SK-N-SH treated with all-trans-retinoic acid at 6 μM for 48 hours (cell line): ENCODE results near the gene SEZ6L.

Experiments used
- ARNTL ChIP-seq: fragments of 450-650 bp; formaldehyde crosslinking; IDR thresholded peaks from 2 replicates; pipeline ENCODE4 v1.5.0; 2020; ENCODE audit warnings: low read depth, mild to moderate bottlenecking, moderate library complexity, borderline replicate concordance
- BACH2 ChIP-seq: fragments of 250-450 bp; sonication (Bioruptor Pico); IDR thresholded peaks from 2 replicates; pipeline ENCODE4 v1.9.0; 2021; ENCODE audit warnings: mild to moderate bottlenecking, borderline replicate concordance
- CREB5 ChIP-seq: fragments of 250-450 bp; sonication (Bioruptor Pico); IDR thresholded peaks from 2 replicates; pipeline ENCODE4 v1.5.1; 2020; ENCODE audit warnings: low read depth, mild to moderate bottlenecking, moderate library complexity
- ISL1 ChIP-seq: fragments of 250-450 bp; sonication (Bioruptor Pico); IDR thresholded peaks from 2 replicates; pipeline ENCODE4 v2.1.2; 2022; ENCODE audit warnings: mild to moderate bottlenecking, moderate library complexity
- PATZ1 ChIP-seq: fragments of 250-450 bp; sonication (Bioruptor Pico); IDR thresholded peaks from 2 replicates; pipeline ENCODE4 v1.8.0; 2020; ENCODE audit warnings: mild to moderate bottlenecking, moderate library complexity, borderline replicate concordance
- POU6F1 ChIP-seq: fragments of 250-450 bp; sonication (Bioruptor Pico); IDR thresholded peaks from 2 replicates; pipeline ENCODE4 v1.8.0; 2021; ENCODE audit warnings: low read depth, mild to moderate bottlenecking, moderate library complexity, borderline replicate concordance
- PPARA ChIP-seq: fragments of 250-450 bp; sonication (Bioruptor Pico); IDR thresholded peaks from 2 replicates; pipeline ENCODE4 v1.5.0; 2020; ENCODE audit warnings: mild to moderate bottlenecking, borderline replicate concordance
- RARB ChIP-seq: fragments of 250-450 bp; sonication (Bioruptor Pico); IDR thresholded peaks from 2 replicates; pipeline ENCODE4 v1.8.0; 2021; ENCODE audit warnings: mild to moderate bottlenecking, moderate library complexity
- TOX ChIP-seq: fragments of 250-450 bp; sonication (Bioruptor Pico); IDR thresholded peaks from 2 replicates; pipeline ENCODE4 v1.8.0; 2021; ENCODE audit warnings: mild to moderate bottlenecking, moderate library complexity, borderline replicate concordance
- ZFP3 ChIP-seq: fragments of 250-450 bp; sonication (Bioruptor Pico); IDR thresholded peaks from 2 replicates; pipeline ENCODE4 v1.5.0; 2020; ENCODE audit warnings: mild to moderate bottlenecking, moderate library complexity
- ZFP30 ChIP-seq: fragments of 450-650 bp; formaldehyde crosslinking; IDR thresholded peaks from 2 replicates; pipeline ENCODE4 v1.5.0; 2022; ENCODE audit warnings: mild to moderate bottlenecking, moderate library complexity
- TF ChIP-seq, protein P1 (sequence below): fragments of 250-450 bp; sonication (Bioruptor Pico); IDR thresholded peaks from 2 replicates; pipeline ENCODE4 v1.5.0; 2020; ENCODE audit warnings: mild to moderate bottlenecking, moderate library complexity

DNA sequence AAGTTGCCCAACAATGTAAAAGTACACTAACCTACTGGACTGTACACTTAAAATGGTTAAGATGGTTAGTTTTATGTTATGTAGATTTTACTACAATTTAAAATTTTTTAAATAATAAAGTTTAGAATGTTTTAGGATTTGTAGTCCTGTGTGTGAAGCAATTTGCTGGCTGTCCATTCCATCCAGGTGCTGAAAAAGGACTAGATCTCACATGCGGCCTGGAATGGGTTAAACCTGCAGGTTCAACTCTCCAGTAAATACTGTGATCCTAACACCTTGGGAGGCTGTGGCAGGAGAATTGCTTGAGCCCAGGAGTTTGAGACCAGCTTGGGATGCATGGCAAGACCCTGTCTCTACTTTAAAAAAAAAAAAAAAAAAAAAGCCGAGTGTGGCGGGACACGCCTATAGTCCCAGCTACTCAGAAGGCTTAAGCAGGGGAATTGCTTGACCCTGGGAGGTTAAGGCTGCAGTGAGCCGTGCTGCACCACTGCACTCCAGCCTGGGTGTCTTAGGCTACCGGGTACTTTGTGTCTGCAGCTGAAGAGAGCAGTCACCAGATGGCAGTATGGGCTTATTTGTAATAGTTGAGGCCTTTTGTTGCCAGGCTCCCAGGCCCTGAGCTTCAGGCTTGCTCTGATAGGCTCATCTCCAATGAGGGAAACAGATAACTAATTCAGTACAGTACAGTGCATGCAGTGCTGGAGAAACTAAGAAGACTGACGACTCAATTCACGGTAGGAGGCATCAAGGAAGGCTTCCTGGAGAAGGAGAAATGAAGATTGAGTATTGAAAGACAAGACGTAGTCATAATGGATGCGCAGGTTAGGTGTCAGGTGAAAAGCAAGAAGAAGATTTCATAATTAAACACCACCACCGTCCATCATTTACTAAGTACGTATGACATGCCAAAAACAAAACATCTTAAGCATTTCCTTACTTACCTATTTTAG is 195.1 kb downstream of the SEZ6L start:
- TF ChIP-seq ISL1 (CRISPR knock-in tag) (no peak), ARNTL (CRISPR knock-in tag) (no peak), BACH2 (CRISPR knock-in tag) (no peak), RARB (CRISPR knock-in tag) (no peak), ZFP3 (no peak), POU6F1 (CRISPR knock-in tag) (no peak), PPARA (CRISPR knock-in tag) (no peak), ZFP30 (CRISPR knock-in tag) (no peak), CREB5 (no peak), TOX (CRISPR knock-in tag) (no peak), PATZ1 (CRISPR knock-in tag) (no peak)
- TF ChIP-seq, protein P1, sequence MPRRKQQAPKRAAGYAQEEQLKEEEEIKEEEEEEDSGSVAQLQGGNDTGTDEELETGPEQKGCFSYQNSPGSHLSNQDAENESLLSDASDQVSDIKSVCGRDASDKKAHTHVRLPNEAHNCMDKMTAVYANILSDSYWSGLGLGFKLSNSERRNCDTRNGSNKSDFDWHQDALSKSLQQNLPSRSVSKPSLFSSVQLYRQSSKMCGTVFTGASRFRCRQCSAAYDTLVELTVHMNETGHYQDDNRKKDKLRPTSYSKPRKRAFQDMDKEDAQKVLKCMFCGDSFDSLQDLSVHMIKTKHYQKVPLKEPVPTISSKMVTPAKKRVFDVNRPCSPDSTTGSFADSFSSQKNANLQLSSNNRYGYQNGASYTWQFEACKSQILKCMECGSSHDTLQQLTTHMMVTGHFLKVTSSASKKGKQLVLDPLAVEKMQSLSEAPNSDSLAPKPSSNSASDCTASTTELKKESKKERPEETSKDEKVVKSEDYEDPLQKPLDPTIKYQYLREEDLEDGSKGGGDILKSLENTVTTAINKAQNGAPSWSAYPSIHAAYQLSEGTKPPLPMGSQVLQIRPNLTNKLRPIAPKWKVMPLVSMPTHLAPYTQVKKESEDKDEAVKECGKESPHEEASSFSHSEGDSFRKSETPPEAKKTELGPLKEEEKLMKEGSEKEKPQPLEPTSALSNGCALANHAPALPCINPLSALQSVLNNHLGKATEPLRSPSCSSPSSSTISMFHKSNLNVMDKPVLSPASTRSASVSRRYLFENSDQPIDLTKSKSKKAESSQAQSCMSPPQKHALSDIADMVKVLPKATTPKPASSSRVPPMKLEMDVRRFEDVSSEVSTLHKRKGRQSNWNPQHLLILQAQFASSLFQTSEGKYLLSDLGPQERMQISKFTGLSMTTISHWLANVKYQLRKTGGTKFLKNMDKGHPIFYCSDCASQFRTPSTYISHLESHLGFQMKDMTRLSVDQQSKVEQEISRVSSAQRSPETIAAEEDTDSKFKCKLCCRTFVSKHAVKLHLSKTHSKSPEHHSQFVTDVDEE (CRISPR knock-in tag): no peak
